Fibroblast of lung (primary cell): ENCODE results near the gene TMEM259. TPM values are rescaled to one million over a fixed set of nuclear protein-coding genes. Genes with fewer than 3 reads are reported as not detected.

Experiments
- DNase-seq, 2 donors: peaks; one replicate each; pipeline versions ENCODE4 v3.0.0 to v3.0.0-alpha.2; 2010; ENCODE audit warnings: low read depth in 2 of 2
- H2AFZ ChIP-seq: 2 replicates; pipeline ENCODE4 v1.5.1; 2012; ENCODE audit warnings: low read length, control low read depth, inconsistent platforms
- H3K27ac ChIP-seq: 2 replicates; pipeline ENCODE4 v1.5.1; 2011; ENCODE audit warnings: low read length, control low read depth; ENCODE audit not compliant: insufficient read depth
- H3K27me3 ChIP-seq: 2 replicates; pipeline ENCODE4 v1.5.1; 2011; ENCODE audit warnings: mild to moderate bottlenecking, low read length; ENCODE audit not compliant: control insufficient read depth, insufficient read depth
- H3K36me3 ChIP-seq: 2 replicates; pipeline ENCODE4 v1.5.1; 2011; ENCODE audit warnings: low read length; ENCODE audit not compliant: control insufficient read depth, insufficient read depth
- H3K4me1 ChIP-seq: 2 replicates; pipeline ENCODE4 v1.5.1; 2011; ENCODE audit warnings: low read length; ENCODE audit not compliant: control insufficient read depth, insufficient read depth; ENCODE audit errors: extremely low read depth
- H3K4me2 ChIP-seq: 2 replicates; pipeline ENCODE4 v1.5.1; 2011; ENCODE audit warnings: low read length, control low read depth; ENCODE audit not compliant: insufficient read depth; ENCODE audit errors: extremely low read depth
- H3K4me3 ChIP-seq, 4 experiments: fragments of 200-600 bp in 1 of 4; sonication (generic) in 1 of 4; replicated peaks in 1 of 4; 2 replicates each; pipeline ENCODE4 v1.5.1; 2011 to 2016; ENCODE audit warnings: low read length in 4 of 4, low read depth in 3 of 4, mild to moderate bottlenecking in 3 of 4, control low read depth in 2 of 4, inconsistent platforms in 1 of 4, mixed read lengths in 1 of 4; ENCODE audit not compliant: insufficient read depth in 1 of 4; ENCODE audit errors: control extremely low read depth in 1 of 4
- H3K79me2 ChIP-seq: 2 replicates; pipeline ENCODE4 v1.5.1; 2012; ENCODE audit warnings: mild to moderate bottlenecking, low read length, inconsistent platforms; ENCODE audit not compliant: control insufficient read depth, insufficient read depth
- H3K9ac ChIP-seq: 2 replicates; pipeline ENCODE4 v1.5.1; 2011; ENCODE audit warnings: mild to moderate bottlenecking, low read length, control low read depth; ENCODE audit not compliant: insufficient read depth
- H3K9me3 ChIP-seq: 2 replicates; pipeline ENCODE4 v1.5.1; 2012; ENCODE audit warnings: low read depth, low read length; ENCODE audit not compliant: control insufficient read depth, insufficient read depth
- H4K20me1 ChIP-seq: 2 replicates; pipeline ENCODE4 v1.5.1; 2011; ENCODE audit warnings: low read length; ENCODE audit not compliant: control insufficient read depth, insufficient read depth; ENCODE audit errors: extremely low read depth
- CTCF ChIP-seq, 2 donors: IDR thresholded peaks in 1 of 2; conservative IDR thresholded peaks in 1 of 2; 1 replicate in 1 of 2; 2 replicates in 1 of 2; pipeline ENCODE4 v1.5.1; 2011 to 2012; ENCODE audit warnings: low read length in 2 of 2, control low read depth in 1 of 2, inconsistent platforms in 1 of 2, low read depth in 1 of 2, mild to moderate bottlenecking in 1 of 2
- EZH2 ChIP-seq: IDR thresholded peaks from 2 replicates; pipeline ENCODE4 v1.5.1; 2012; ENCODE audit warnings: low read length, control low read depth, mild to moderate bottlenecking; ENCODE audit errors: missing control alignments
- polyA plus RNA-seq, 2 donors: library from polyadenylated mRNA; depleted of rRNA in 1 of 2; stranded (reverse) in 1 of 2; unstranded in 1 of 2; fragments of >200 nt; gene quantifications; 2 replicates each; pipeline ENCODE4 v1.2.1, GENCODE V29; 2011 to 2012; ENCODE audit warnings: missing spikeins in 1 of 2
- total RNA-seq: library from RNA; depleted of rRNA; stranded (reverse); fragments of >200 nt; gene quantifications from 2 replicates; pipeline ENCODE4 v1.2.1, GENCODE V29; 2014

Gene TMEM259
- total and polyA plus RNA-seq, 2 donors (not counting 1 experiment from before 2014, with no cell fraction given), result 57.8 to 67.1 TPM

GRCh38 chr19:1015061-1015781, 5.7 kb downstream of the TMEM259 start:
- DNase-seq, result no peak
- Histone ChIP-seq H3K27ac (no peak overlapping the region), H4K20me1 (peaks cover 1% of the 10 kb centered on the region), H3K27me3 (no peaks in the 10 kb centered on the region), H2AFZ (no peak overlapping the region), H3K9me3 (no peaks in the 10 kb centered on the region), H3K4me1 (peaks cover 22% of the 10 kb centered on the region), H3K79me2 (peaks cover 78% of the 10 kb centered on the region), H3K4me2 (no peak overlapping the region), H3K9ac (no peak overlapping the region), H3K4me3 (no peak overlapping the region), H3K36me3 (peaks cover 26% of the 10 kb centered on the region)
- no peak for TF ChIP-seq CTCF (conservative IDR thresholded peaks at IDR 0.05 in 1 of 2, IDR thresholded peaks at IDR 0.05 in 1 of 2; ENCODE audit: low read depth in 1 of 2, low read length in 2 of 2)
- no peak for TF ChIP-seq EZH2

- H3K9ac ChIP-seq, result no peak overlapping the region
- H3K9me3 ChIP-seq, result no peaks in the 10 kb centered on the region
- peaks cover 26% of the 10 kb centered on the region for H3K36me3 ChIP-seq
- H3K4me1 ChIP-seq, result peaks cover 28% of the 10 kb centered on the region
- TF ChIP-seq EZH2 (no peak), CTCF (conservative IDR thresholded peaks at IDR 0.05 in 1 of 2, IDR thresholded peaks at IDR 0.05 in 1 of 2; ENCODE audit: low read depth in 1 of 2, low read length in 2 of 2) (no peak)
- no peaks in the 10 kb centered on the region for H3K27me3 ChIP-seq
- no peak overlapping the region for H2AFZ ChIP-seq
- H4K20me1 ChIP-seq, result peaks cover 1% of the 10 kb centered on the region
- no peak overlapping the region for H3K27ac ChIP-seq
- no peak overlapping the region for H3K4me3 ChIP-seq
- H3K79me2 ChIP-seq, result peaks cover 69% of the 10 kb centered on the region
- no peak overlapping the region for H3K4me2 ChIP-seq
- DNase-seq, result no peak
Observed at GRCh38 chr19:1014161-1015060, 6.5 kb downstream of the TMEM259 start.

GRCh38 chr19:1013218-1013617, 7.7 kb downstream of the TMEM259 start:
- no peak overlapping the region for H3K27ac ChIP-seq
- H3K9me3 ChIP-seq, result no peaks in the 10 kb centered on the region
- H3K36me3 ChIP-seq, result peaks cover 26% of the 10 kb centered on the region
- no peak for TF ChIP-seq EZH2
- no peak for TF ChIP-seq CTCF (conservative IDR thresholded peaks at IDR 0.05 in 1 of 2, IDR thresholded peaks at IDR 0.05 in 1 of 2; ENCODE audit: low read depth in 1 of 2, low read length in 2 of 2)
- no peak overlapping the region for H3K4me3 ChIP-seq
- H3K4me2 ChIP-seq, result no peak overlapping the region
- no peak overlapping the region for H3K9ac ChIP-seq
- H3K27me3 ChIP-seq, result no peaks in the 10 kb centered on the region
- no peak overlapping the region for H2AFZ ChIP-seq
- peaks cover 34% of the 10 kb centered on the region for H3K4me1 ChIP-seq
- H3K79me2 ChIP-seq, result peaks cover 58% of the 10 kb centered on the region
- H4K20me1 ChIP-seq, result peaks cover 1% of the 10 kb centered on the region
- no peak for DNase-seq
